T follicular helper cell (primary cell): Measurements from ENCODE around the gene PDE7B.
"Not testable (repeated sequence)": the region's sequence is repeated elsewhere in the genome, so short reads cannot be mapped to it uniquely, and the experiment has no call there.

Experiments
- DNase-seq: peaks from one replicate; pipeline ENCODE4 v3.0.0-alpha.2; 2020; ENCODE audit warnings: low read depth

PDE7B gene

DNA sequence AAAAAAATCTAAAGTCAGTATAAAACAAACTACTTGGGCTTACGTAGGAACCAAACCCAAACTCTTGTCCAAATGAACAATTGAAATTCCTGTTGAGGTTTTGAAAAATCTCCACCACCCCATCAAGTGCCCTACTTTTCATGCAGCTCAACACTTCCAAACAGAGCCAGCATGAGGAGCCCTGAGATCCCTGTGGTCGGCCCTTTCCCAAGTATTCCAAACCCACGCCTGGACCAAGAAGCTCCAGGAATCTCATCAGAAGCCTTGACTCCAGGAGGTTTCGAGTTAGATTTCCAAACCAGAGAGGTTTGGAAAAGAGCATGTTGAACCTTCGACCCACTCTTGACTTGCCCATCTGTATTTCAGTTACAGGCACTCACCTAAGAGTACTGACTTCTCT is 219.3 kb downstream of the PDE7B start:
- DNase-seq, result no peak

DNA sequence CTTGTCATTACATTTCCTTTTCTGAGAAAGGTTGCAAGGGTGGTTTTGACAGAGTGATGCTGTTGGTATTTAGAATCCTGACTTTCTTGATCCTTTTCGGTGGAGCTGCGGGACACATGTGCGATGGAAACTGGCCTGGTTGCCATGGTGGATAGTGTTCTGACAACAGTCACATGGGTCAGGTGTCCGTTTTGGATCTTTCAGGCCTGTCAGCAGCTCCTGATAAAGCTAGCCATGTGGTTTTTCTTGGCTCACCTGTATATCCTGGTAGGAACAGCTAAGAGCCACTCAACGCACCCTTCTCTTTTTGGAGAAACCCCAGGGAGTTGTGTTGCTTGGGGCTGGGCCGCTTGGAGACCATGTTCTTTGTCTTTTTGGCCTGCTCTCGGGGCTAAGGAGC is 221.2 kb downstream of the PDE7B start:
- no peak for DNase-seq

DNA sequence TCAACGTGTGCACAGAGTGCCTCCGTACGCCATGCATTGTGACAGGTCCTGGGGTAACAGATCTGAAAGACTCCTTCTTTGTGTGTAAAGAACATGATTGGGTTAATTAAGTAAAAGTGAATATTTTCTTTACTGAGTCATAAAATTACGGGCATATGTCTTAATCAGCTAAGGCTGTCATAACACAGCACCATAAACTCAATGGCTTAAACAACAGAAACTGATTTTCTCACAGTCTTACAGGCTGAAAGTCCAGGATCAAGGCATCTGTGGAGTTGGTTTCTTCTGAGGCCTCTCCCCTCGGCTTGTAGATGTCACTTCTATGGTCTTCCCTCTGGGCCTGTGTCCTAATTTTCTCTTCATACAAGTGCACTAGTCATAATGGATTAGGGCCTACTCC is 221.7 kb downstream of the PDE7B start:
- DNase-seq, result no peak

DNA sequence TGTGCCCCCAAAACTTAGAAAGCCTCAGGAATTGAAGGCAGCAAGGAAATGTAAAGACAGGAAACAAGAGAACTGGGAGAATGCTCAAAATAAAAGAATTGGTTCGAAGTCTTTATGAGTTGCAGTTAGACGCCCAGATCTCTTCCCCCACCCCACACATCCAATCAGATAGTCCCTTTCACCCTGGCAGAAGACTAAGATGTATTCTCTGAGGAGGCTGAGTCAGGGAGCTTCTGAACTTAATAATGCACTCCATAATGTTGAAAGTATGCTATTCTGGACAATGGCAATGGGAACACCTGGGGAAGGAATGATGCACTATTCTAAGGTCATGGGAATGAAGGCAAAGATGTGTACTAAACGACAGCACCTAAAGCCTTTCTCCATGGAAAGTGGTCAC is 225.0 kb downstream of the PDE7B start:
- no peak for DNase-seq

DNA sequence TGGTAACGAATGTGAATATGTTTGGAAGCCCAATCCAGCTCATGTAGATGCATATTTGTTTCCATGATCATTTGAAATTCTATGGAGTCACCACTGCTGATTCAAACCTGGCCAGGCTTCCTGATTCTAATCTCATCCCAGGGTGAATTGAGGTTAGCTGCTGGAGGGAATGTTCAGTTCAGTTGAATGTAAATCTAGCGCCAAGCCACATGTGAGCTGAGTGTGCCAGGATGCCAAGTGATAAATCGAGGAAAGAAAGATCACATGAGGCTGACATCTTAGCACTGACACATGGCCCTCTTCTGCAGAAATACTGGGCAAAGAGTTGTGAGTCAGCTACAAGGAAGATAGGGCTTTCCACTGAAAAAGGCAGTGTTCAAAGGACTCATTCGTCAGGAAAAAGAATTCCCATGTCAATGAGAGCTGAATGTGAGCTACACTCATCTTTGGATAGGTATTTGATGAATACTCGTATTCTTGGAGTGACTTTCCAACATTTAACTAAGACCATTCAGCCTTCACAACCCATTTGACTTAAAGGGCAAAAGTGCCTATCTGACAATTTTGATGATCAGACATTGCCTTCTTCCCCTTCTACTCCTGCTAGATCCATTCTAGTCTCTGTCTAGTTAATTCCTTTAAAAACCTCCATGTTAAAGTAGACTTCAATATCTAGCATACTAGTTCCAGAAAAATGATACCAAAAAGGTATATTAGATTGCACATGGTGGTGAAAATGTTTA is 226.5 kb downstream of the PDE7B start:
- DNase-seq, result no peak

DNA sequence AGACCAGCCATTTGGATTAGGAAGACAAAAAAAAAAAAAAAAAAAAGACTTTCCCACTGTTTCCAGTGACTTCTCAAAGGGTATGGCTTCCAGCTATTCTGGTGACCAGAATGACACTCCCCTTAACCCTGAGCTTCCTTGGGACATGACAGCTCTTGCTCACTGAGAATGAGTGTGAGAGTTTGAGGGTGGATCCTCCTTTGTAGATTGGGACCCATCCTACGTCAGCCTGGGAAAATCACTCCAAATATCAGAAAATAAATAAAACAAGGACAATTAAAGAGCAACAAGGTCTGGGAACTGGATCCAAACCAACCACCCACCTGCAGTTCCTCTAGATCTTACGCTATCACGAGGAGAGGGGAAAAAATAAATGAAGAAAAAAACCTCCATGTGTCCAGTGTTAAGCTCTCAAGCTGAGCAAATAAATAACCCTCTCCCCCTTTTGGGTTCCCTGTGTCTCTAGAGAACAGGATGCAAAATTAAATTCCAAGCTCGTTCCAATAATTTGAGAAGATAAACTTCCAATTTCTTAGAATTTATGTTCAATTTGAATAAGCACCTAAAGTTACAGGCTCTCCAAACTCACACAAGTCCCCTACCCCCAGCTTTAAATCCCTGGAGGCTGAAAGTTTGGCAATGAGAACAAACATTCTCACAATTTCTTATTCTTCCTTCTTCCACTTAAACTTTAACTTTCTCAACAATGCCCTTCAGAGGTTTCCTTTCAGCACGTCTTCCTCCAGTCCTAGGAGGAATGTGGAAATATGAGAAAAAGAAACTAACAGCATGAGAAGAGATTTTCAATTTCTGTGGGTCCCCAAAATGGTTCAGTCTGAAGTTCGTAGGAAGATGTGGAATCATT is 228.4 kb downstream of the PDE7B start:
- DNase-seq, result no peak

DNA sequence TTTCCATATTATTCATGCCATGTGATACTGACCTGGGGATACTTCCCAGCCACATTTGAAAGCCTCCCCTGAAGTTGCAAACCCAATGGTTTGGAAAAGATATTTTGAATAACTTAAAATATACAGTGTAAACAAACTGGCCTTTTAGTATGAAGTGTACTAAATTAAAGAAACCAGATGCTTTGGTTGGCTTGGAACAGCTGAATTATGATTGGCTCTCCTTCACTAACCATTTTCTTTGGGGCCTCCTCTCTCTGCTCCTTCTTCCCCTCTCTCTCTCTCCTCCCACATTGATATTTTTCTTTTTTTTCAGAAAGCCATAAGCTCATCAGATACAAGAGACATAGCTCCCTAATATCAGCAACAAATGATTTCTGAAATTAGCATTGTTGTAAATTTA is 232.0 kb downstream of the PDE7B start:
- DNase-seq, result no peak

DNA sequence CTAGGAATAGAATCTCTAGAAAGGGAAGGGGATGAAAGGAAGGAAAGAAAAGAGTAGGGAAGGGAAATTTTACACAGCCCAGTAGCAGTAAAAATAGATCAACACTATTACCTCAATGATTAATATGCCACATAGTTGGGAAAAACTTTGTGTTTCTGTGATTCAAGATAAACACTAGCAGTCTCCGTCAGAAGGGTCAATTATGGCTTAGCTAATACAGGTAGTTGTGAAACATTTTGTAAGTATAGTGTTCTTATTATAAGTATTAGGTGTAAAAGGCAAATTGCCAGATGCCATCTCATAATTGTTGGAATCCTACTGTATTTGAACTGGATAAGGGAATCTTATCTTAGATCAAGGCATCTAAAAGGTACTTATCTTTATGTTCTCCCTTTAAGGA is 232.9 kb downstream of the PDE7B start:
- DNase-seq, result no peak

DNA sequence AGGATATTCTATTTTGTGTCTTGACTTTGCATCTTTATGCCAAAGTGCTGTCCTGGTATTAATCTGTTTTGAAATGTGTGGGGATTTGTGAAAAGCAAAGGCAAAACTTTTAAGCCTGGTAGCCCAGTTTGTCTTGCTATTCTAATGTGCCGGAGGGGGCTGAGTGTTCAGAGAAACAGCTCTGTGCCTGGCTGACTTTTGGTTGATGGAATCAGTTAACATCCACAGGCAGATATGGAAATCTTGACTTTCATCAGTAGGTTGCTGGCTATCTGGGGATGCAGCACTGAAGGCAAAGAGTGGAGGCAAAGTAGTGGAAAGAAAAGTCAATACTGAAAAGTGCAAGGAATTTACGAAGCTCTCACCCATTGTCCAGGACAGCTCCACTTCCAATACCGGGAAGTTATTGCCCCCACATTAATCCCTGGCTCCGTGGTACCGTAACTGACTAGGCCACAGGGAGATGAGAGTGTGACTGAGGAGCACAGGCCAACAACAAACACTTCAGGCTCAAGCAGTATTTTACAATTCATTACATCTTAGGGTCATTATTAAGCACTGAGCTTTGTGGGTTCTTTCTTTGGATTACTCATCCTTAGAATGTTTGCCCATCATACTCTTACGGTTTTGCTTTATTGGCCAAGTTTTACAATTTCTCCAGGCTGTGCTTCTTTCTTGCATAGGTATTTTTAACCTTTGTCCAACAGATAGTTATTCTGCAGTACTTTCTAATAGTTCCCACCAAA is 234.0 kb downstream of the PDE7B start:
- DNase-seq, result no peak

DNA sequence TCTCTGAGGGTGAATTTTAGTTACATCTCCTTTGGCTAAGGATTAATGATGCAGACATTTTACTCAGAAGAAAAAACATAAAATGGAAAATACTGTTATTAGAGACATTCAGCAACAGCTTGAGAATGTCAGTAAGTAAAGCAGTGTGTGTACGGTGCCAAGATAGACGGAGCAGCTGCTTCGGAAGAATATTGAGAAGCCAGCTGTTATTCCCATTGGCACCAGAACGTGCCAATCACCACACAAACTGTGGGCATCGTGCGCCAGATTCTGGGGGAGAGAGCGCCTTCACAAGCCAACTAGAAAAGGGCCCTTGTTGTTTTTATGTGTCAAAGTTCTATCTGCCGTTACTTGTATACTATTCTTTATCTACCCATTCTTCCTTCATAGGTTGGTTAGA is 235.2 kb downstream of the PDE7B start:
- no peak for DNase-seq

DNA sequence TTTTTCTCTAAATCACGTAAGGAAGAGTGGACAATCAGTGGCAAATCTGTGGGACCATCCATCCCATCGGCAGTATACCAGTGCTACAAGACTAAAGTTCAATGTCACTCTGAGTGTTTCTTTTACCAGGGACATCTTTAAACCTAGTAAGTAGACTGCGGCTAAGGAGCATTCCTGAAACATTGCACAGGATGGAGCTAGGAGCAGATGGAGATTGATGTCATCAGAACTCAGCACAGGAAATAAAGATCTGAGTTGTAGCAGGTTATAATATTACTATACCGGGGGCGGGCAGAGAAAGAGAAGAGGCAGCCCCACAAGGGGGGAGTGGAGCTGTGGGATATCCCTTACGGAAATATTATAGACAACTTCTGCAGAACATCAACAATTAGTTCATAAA is 236.5 kb downstream of the PDE7B start:
- no peak for DNase-seq

DNA sequence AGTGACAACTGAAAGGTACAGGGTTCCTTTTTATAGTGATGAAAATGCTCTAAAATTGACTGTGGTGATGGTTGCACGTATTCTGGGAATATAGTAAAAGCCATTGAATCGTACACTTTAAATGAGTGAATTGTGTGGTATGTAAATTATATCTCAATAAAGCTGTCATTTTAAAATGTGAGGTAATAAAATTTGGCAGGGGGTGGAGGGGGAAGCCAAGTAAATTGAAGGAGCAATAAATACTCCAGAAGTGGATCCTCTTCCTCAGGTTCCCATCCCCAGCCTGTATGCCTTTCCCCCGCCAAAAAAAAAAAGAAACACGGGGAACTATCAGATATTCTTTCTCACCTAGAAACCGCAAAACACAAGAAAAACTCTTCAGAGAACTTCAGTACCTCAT is 237.2 kb downstream of the PDE7B start:
- no peak for DNase-seq

DNA sequence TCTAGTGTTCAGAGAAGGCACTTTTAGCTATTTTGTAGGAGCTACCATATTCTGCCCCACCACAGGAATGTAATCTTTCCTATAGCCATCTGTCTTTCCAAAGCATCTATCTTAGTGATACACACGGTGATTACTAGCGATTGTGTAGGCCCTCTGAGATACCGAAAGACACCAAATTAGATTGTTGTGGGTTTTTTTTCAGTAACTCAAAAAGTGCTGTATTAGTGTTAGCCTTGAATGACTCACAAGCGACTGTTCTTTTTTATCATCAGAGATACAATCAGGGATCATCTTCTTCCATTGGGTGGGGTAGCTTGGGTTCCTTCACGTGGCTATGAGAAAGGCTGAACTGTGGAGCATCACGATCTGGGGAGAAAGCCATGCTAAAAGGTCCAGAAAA is 238.4 kb downstream of the PDE7B start:
- no peak for DNase-seq

DNA sequence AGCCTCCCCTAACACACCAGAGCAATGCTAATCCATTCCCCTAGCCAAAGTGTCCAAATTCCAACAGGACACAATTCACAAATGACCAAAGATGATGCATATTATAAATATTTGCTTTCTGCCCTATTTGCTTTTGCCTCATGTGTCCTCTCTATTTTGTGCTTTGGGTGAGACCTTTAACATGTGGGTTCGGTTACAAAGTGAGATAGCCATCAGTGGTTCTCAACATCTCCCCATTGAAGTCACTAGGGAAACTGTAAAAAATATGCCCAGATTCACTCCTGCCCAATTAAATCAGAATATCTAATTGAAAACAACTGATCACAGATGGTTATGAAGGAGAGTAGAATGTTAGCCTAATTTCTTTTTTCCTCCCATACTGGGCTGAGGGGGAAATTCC is 239.4 kb downstream of the PDE7B start:
- no peak for DNase-seq

DNA sequence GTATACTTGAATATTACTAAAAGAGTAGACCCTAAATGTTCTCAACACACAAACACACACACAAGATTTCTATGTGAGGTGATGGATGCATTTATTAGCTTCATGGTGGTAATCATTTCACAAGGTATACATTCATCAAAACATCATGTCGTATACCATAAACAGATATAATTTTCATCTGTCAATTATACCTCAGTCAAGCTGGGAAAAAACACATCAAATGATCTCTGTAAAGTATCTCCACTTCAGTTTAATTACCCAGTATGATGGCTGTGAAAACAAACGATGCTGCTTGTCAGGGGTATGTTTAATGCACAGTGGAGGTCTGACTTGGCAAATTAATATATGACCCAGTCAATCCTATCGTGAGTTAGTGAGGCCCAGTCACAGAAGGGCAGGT is 241.4 kb downstream of the PDE7B start:
- no peak for DNase-seq

DNA sequence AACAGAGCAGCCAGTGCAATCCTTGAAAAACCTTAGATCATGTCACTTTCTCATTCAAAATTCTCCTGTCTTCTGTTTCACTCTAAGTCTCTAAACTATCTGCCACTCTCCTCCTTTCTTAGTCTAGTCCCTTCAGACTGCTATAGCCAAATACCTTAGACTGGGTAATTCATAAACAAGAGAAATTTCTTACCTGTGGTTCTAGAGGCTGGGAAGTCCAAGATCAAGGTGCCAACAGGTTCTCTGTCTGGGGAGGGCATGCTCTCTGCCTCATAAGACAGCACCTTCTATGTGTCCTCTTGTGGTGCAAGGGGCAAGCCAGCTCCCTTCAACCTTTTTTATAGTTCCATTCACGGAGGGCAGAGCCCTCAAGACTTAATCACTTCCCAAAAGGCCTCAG is 242.3 kb downstream of the PDE7B start:
- no peak for DNase-seq

DNA sequence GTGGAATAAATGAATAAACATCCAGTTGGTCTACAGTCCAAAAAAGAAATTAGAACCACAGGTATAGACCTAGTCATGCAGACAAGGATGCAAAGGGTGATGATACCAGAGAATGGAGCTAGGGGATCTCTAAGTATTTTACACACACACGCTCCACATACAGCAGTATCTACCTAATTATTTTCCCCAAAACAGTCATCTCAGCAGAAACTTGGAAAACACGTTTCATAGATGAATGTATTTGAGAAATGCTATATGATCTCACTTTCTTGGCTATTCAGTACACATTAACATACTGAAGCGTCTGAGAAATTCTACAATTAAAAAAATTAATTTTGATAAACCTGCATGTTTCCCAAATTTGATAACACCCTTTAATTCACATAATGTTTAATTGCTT is 243.3 kb downstream of the PDE7B start:
- no peak for DNase-seq

DNA sequence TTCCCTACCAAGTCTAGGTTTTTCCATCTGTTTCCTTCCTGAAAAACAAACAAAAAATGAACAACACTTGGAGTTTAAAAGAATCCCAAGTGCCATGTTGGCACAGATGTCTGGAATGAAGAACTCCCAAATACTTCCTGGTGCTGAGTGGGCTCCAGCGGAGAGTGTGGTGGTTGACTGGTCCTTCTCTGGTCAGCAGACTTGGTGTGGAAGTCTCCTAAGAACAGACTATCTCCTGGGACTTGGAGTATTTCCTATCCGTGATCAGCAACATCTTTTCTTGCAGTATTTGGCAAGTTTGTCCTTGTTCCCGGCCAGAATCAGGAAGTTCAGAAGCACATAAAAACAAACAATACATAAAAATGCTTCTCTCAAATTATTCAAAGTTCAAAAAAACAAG is 244.5 kb downstream of the PDE7B start:
- no peak for DNase-seq

DNA sequence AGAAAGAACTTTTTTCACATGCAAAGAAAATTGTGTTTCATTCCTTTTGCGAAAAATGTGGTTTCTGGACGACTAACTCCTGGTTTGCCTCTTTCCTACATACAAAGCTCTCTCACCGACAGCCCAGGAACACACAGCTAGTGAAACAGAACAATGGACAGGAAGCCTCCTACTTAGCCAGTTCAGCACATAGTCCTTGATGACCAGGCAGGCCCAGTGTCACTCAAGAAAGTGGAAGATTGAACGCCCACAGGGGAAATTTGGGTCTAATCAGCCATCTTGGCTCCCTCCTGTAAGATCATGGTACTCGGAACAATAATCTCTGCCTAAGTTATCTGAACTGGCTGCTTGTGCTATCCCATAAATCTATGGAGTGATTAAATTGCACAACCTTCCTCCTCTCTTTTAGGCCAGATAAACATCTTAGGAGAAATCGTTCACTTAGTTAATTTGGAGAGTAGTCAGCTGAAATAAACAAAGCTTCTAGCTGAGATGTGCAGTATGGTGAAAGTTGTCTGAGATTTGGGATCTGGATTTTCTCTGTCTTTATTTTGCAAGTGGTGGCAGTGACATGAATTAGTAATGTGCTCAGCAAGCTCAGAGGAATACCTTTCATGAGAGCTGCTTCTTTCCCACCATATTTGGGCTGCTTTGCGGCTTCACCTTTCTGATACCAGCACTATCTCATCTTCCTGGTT is 251.6 kb downstream of the PDE7B start:
- no peak for DNase-seq

DNA sequence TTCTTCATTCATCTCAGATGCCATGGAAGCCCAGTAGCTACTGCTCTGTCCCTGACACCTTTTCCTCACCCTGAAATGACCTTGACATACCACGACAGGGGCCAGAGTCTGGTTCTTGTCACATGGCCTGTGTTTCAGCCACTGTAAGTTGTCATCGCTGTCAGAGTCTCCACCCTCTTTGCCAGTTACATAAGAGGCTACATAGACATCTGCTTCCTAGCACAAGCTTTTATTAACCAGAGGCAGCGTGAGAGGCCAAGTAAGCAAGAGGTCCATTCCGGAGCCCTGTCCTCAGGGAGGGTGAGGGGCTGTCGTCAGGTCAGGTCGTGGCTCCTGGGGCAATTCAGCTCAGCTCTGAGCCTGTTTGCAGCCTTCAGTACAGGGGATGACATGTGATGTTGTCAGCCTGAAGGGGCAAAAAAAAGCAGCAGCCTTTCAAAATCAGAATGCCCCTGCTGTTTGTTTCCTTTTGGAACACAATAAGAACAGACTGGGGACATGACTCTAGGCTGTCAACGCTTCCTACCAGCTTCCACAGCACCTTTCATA is 252.3 kb downstream of the PDE7B start:
- no peak for DNase-seq

DNA sequence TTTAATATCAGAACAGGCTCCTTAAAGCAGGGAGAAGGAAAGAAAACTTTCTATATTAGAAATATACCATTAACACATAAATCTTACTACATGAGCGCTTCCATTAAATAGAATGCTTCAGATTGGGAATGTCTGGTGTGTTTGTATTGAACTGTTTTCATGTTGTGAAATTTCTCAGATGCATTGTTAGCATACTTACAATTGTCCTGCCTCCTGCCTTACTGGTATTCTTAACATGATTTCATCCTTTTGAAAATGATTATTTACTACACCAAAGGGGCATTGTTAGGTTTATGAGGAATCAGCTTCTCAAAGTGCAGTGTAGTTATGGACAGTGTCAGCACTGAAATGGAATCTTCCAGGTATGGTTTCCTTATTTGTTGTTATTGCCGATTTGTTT is 253.1 kb downstream of the PDE7B start:
- no peak for DNase-seq

DNA sequence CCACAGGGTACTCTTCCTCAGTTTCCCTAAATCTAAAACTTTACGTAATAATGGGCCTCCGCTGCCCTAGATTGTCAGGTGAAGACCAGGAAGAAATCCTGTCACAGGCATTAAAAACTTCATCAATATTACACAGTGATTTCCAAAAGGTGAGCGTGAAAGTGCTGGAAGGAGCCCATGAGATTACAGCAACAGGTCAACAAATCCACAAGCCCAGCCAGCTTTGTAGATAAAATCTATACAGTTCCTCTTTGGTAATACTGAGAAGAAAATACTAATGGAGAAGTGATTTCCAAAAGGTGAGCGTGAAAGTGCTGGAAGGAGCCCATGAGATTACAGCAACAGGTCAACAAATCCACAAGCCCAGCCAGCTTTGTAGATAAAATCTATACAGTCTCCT is 254.3 kb downstream of the PDE7B start:
- not testable (repeated sequence) for DNase-seq
